ENCODE data around the gene PIRT.
"Not testable (repeated sequence)": the region's sequence is repeated elsewhere in the genome, so short reads cannot be mapped to it uniquely, and the experiment has no call there.

Gene PIRT

DNA sequence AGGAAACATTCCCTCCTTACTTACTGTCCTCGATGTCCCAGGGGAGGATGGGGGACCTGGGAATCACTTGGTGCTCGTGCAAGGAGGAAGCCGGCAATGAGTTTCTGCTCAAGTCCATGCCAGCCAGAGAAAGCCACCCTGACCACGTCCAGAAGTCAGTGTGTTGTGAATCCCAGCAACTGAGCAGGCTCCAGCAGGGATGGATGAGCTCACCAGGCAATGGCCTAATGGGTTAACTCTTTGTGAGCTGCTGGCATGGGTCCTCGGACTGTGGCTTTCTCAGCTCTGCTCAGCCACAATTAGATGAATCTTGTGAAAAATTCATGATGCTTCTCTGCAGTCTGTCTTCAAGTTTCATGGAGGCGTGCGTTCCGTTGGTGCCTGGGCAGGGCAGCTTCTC lies at the start of gene PIRT:
Gene PIRT (minus strand): TSS at position 167 of the 400 bp plus-strand sequence. CDS start 12,442 bp downstream, outside the sequence.
- DNase-seq = no peak

DNA sequence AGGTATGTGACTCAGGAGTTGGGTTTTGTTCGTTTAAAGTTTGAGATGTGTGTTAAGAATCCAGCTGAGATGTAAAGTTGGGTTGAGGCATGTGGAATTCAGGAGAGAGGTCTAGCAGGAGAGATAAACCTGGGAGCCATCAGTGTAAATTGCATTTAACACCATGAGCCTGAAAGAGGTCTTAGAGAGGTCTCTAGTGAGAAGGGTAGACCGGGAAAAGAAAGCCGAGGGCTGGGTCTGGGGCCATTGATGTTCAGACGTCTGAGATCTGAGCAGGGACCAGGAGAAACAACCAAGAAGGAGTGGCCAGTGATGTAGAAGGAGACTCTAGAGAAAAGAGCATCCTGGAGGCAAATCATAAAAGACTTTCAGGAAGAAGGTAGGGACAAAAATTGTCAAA lies 44.1 kb upstream of the PIRT start:
- DNase-seq = no peak

DNA sequence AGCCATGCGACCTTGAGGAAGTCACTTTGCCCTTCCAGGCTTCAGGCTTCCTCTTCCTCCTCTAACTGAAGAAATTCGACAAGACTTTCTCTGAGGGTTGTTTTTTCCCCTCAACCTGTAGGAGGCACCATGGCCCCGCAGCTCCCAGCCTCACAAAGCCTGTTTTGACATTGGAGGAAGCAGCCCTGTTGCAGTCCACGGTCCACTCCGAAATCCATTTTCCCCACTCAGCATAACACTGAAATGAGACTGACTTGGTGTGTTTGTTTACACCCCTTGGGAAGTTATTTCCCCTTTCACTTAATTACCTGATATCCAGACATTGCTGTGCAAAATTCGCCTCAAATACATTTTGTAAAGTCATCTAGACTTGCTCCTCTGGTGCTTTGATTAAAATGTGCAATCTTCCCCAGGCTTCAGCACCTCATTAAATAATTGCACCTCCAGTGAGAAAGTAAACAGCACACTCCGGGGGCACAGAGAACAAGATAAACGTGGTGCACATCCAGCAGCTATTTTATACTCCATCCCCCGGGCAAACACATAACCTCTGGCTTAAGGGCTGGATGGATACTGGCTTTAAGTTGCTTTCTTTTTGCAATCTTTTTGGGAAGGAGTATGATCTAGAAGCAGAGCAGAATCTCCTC lies 41.4 kb upstream of the PIRT start:
- DNase-seq = no peak

DNA sequence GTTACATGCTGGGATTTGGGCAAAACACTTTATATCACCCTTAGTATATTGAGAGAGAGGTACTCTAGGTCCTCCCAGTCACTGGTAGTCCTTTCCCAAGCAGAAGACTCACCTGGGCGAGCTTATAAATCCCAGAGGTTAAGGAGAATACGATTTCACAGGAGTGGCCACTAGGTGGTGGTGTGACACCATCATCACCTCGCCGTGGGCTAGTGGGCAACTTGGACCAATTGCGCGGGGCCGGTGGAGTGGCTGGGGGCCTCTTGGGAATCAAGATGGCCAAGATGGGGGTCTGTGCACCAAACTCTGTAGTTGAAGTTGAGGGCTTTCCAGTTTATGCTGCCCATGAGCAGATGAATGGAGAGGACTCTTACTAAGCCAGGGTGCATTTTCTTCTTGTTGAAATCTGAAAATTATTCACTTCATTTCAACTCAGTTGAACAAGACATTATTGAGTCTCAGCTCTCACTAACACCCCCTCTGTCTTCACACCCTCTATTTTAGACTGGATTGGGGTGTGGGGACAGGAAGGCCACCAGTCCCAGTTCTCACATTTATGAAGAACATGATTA lies 38.2 kb upstream of the PIRT start:
- peak; percentile 63 for DNase-seq

DNA sequence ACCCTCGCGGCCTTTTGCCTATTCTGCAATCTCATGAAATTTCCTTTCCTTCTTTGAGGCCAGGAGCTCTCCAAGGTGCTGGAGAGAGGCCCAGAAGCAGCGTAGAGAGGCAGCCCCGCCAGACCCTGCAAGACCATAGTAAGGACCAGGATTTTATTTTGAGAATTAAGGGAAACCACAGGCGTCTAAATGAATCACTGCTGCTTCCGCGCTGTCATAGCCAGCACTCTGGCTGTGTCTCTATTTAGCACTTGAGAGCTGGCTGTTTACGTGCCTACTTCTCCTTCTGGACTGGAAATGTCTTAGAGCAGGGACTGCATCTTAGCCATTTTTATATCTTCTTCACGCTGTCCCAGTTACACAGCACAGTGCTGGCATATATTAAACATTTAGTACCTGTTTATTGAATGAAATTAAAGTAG lies 37.6 kb upstream of the PIRT start:
- peak; percentile 36 for DNase-seq

DNA sequence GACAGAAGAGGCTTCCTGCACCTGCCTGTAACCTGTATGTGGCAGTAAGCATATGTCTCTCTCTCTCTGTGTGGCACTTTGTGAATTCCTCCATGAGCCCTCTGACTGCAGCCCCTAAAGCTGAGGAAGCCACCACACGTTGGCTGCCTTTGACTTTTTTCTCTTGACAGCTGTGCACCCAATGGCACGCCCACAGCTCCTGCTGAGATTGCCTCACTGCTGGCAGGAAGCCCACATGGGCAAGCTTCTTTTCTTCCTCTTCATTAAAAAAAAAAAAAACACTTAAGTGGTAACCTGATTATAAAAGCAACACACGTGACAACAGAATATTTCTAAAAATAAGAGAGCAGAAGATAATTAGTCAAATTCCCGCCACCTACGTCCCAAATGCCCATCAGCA lies 34.0 kb upstream of the PIRT start:
- DNase-seq = no peak

DNA sequence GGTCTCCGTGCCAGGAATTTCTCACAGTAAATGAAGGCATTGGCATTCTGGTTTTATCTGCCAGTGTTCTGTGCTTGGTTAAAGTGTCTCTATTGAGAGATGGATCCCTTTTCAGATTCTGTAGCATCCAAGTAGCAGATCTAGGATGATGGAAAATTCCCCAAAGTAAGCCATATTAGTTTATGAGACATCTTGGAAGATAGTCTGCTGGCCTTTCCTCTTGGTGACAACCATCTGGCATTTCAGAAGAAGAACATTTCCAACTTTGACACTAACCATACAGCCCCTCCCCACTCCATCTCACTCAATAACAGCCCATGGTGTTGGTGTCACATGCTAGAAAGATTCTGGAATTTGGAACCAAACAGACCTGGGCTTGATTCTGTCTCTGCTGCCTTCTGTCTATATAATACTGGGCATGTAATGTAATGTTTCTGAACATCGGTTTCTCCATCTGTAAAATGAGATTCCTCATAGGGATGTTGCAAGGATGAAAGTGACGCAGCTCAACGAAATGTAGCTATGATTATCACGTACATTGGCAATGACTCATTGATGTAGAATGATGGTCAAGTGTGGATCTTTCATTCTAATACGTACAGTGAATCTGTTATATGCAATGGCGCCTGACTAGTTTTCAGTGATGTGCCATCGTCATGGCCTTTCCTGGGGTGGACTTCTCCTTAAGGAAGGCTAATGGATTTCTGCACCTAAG lies 32.6 kb upstream of the PIRT start:
- no peak for DNase-seq

DNA sequence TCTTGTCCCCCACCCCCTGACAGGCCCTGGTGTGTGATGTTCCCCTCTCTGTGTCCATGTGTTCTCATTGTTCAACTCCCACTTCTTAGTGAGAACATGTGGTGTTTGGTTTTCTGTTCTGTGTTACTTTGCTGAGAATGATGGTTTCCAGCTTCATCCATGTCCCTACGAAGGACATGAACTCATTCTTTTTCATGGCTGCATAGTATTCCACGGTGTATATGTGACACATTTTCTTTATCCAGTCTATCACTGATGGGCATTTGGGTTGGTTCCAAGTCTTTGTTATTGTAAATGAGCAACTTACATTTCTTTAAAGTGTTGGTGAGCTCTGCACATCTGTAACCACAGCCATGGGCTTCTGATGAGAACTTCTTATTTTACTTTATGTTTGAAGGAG lies 30.9 kb upstream of the PIRT start:
- not testable (repeated sequence) for DNase-seq

DNA sequence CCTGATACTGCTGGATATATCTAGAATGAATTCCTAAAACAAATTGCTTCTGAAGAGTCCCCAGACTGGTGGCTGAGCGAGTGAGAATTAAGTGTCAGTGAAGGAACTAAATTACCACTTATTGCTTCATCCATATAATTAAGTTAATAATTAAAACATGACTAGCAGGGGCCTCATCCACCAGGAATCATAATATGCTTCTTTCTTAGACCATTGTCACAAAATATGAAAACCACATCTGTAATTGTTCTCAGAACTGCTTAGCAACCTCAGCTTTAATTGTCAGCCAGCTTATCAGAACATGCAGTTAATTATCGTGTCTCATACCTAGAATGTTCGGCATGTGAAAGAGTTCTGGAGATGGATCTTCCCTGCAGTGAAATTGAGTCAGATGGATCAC lies 21.2 kb upstream of the PIRT start:
- DNase-seq = no peak

DNA sequence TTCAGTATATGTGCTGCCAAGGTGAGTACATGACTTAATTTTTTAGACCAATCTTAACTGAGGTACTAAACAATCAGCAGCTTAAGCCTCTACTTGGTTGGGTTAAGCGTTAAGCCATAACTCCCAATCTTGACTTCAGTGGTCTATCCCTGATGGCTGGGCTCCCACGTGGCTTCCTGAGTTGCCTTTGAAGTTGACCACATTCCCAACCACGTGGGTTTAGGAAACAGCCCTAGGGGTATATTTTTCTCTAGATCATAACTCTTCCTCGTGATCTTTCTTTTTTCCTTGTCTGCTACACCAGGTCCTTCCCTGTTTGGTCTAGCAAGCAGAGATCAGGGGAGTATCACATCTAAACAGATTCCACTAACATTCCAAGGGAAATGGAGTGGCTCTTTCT lies 20.1 kb upstream of the PIRT start:
- no peak for DNase-seq

DNA sequence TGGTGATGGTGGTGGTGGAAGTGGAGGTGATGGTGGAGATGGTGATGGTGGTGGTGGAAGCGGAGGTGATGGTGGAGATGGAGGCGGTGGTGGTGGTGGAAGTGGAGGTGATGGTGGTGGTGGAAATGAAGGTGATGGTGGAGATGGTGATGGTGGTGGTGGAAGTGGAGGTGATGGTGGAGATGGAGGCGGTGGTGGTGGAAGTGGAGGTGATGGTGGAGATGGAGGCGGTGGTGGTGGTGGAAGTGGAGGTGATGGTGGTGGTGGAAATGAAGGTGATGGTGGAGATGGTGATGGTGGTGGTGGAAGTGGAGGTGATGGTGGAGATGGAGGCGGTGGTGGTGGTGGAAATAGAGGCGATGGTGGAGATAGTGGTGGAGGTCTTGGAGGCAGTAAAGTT lies 8.7 kb upstream of the PIRT start:
- not testable (repeated sequence) for DNase-seq

DNA sequence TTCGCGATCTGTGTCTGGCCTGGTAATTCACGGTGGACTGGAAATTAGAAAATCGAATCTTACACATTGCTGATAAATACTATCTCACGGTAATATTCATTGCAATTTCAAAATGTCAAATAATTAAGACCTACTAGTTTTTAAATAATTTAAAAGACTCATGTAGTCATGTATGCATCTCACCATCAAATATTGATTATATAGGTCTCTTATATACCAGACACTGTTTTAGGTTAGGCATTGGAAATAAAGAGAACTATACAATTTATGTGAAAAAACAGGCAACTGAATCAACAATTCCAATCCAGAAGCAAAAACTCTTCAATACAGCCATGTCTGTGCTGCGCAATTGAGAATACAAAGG lies 7.5 kb upstream of the PIRT start:
- no peak for DNase-seq

DNA sequence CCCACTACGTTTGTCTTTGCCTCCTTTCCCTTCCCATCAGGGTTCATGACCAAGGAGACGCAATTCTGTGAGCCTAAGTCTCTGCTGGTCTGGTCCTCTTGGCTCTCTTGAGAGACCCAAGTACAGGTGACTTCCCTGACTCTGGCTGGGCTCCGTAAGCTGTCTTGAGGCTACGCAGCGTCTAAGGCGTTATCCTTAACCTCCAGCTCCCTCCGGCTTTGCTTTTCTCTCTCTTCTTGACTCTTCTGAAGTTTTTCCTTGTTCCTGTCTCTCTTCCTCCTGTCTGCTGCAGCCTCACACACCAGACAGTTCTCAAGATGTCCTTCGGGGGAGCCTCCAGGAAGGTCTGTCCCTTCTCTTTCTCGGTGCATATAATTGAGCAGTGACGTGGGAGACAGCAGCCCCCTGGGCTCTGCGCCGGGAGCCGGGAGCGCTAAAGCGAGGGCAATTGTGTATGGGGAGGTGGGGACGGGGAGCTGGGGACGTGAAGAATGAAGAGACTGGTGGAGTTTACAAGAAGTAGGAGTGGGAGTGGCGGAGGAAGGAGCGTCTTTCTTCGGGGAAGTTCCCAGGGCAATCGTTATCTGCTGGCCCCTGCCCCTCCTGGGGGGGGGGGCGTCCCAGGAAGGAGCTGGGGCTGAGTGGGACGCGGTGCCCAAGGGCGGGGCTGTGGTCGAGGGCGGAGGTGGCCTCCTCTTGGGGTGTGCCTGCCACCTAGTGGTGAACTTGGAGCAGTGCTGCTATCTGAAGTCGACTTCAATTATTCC lies 6.9 kb upstream of the PIRT start:
- peak; percentile 80 for DNase-seq

DNA sequence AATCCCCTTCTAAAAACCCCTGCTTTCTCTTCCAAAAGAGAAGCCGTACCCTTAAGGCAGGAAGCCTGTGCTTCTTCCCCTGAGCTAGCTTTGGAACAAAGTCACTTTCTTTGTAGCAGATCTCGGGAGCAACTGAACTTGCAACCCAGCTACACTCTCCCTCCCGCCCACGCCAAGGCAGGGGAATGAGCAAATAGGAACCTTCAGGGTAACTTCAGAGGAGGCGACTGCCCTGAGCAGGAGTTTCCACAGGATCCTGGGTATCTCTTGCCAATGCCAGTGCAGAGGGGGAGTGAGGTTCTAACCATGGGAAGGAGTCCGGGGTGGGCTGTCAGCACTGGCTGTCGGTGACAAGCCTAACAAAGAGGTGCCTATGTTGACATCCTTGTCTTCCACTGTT lies 5.9 kb upstream of the PIRT start:
- DNase-seq = peak; percentile 28

DNA sequence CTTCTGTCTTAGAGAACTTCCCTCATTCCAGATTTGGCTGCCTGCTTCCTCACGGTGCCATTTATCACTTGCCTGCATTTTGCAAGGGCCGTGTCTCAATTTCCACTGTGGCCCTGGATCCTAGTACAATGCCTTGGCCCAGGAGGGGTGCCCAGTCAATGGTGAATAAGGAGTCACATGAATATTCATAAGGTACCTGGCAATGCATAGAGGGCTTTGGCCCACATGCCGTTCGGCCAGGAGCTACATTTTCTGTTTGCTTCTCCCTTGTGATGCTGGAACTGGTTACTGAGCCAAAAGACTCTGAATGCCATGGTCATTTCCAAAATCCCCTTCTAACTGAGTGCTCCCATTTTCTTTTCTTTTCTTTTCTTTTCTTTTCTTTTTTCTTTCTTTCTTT lies 4.8 kb upstream of the PIRT start:
- no peak for DNase-seq

DNA sequence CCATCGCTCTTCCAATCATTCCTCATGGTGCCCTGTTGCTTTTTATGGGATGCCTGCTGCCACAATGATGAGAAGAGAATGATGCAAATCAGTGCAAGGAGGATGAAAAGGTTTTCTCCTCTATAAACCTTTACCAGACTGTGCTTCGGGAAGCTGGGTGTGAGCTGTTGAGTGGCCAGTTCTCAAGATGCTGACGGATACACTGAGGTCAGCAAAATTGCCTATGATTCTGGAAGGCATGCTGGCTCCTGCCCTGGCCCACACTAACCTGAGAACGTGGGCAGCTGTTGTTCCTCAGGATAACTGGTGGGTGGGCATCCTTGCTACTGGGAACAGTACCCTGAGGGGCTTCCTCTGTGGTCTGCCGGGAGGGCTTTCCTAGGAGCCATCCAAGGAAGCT lies 795 bp upstream of the PIRT start:
- DNase-seq = no peak

DNA sequence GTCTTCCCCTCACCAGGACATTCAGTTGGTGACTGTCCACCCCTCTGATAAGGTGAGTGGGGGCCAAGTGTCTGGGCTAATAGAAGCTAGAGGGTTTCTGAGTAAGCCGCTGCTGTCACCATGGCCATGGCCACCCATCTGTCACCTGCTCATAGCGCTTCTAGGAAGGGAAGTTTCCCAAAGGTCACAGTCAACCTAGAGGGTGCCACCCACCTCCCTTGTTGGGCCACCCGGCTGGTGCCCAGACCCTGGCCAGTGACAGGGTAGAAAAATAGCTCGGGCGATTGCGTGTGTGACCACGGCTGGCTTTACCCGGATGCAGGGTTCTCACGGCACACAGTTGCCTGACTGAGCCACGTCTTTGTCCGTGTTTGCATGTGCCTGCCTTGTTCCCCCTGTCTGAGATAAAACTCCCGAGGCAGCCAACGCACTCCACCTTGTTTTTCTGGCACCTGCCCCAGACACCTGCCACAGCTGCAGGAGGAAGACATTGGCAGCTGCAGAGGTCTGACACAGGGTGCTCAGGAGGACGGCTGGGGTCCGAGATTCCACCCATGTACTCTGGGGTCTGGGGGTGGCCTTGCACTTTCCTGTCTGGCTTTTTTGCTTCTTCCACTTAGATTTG lies 809 bp downstream of the PIRT start:
- DNase-seq = no peak

DNA sequence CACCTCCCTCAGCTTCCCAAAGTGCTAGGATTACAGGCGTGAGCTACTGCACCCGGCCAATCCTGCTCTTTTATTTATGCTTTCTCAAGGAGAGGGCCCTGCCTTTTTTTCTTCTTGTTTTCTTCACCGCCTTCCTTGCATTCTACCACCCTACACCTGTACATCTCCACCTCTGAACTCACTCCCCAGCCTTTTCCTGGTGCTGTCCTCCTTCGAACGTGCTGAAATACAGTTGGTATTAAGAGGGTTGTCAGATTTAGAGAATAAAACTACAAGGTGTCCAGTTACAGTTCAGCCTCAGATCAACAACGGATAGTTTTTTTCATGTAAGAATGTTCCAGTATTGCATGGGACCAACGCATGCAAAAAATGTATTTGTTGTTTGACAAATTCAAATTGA lies 1.7 kb downstream of the PIRT start:
- DNase-seq = no peak

DNA sequence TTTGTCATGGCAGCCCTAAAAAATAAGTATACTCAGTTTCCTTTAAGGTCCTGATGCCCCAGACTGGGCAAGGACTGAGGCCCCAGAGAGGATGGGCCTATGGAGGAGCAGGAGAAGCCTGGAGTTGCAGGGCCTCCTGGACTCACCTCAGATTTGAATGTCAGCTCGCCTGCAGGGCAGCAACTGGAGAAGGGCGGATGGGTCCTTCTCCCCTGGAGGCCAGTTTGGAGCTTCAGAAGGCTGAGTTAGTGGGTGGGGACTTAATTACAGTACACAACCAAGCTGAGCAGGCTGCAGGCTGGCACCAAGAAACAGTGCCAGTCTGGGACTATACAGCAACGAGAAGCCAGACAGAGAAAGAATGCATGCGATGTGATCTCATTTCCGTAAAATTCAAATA lies 6.2 kb downstream of the PIRT start:
- no peak for DNase-seq

DNA sequence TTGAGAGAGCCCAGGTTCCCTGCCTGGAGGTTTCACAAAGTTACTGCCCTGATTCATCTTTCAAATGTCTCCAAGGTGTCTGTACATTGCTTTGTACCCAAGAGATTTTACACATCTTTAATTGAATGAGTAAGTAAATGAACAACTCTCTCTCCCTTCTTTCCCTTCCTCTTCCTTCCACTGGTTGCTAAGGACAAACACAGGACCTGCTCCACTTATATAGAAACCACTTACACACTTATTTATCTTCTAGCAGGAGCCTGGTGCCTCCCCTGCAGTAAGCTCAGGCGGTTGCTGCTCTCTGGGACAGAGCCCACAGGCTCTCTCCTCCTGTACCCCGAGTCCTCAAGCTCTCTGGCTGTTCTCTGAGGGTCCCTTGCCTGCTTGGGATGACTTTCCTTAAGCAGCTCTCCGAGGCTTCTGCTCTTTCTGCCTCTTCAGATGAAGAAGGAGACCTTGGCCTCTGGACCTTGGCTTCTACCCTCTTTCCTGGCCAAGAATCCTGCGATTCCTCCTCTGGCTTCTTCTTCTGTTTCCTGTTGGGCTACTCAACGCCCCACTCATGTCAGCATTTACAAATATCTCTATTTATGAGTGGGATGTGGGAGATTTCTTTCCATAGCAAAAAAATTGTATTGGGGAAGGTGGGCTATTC lies 9.9 kb downstream of the PIRT start:
- no peak for DNase-seq

DNA sequence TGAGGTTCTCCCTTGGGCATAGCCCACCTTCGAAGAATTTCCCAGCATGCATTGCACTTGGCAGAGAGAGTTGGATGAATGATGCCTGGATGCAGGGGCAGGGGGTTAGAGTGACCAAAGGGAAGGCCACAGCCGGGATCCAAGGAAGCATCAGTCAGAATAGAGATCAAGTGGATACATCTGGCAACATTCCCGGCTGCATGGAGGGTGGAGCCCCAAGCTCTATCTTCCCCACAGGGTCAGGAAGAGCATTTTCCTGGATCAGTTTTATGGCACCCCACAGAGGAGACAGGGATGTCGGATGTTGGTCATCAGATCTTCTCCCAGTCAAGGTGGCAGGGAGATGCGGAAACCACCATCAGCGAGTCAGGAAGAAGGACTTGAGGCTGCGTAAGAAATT lies 13.0 kb downstream of the PIRT start:
- no peak for DNase-seq

DNA sequence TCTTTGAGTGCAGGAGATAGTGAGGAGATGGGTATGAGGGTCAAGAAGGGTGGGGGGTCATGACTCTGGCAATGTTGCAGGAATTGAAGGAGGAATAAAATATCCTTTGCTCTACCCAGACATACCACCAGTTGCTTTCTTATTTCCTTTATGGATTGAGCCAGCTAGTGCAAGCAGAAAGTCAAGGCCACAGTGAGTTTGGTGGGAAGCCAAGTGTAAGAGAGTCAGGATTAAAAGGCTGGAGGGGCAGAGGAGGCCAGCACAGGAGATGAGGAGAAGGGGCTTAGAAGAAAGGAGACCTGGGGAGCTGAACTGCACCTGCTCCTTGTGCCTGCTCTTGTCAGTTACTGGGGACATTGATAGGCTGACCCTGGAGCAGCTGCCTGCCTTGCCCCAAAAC lies 16.1 kb downstream of the PIRT start:
- no peak for DNase-seq

DNA sequence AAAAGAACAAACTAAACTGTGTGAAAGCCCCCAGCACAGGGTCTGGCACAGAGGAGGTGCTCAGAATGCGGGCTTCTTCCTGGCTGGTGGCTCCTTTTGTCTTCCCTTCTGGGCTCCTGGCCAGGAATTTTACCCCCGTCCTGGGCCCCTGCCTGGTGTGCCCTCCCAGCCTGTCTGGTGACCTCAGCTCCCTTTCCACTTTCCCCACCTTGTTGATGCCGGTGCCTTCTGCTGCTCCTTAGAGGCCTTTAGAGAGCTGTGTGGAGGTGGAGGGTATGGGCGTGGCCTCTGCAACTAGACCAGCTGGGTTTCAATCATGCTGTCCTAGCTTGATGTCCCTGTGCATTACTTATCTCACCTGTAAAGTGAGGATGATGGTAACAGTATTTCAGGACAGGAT lies 16.8 kb downstream of the PIRT start:
- no peak for DNase-seq
